Measurements from ENCODE around the gene TUBG1. TPM values are rescaled to one million over a fixed set of nuclear protein-coding genes. Genes with fewer than 3 reads are reported as not detected.

Gene TUBG1
- total RNA-seq, 1 experiment from 2014 or later = 140 TPM

- TF ChIP-seq NR3C1 (CRISPR knock-in tag; conservative IDR thresholded peaks at IDR 0.05; ENCODE audit: low read depth) (no peak), FOXK1 (CRISPR knock-in tag; IDR thresholded peaks at IDR 0.05) (0 out of 2 replicates have a peak, but pooled peaks have one; percentile 14), USF2 (CRISPR knock-in tag; IDR thresholded peaks at IDR 0.05) (no peak), ZMAT4 (CRISPR knock-in tag; IDR thresholded peaks at IDR 0.05) (no peak), CBFB (CRISPR knock-in tag; IDR thresholded peaks at IDR 0.05; ENCODE audit: low read depth) (no peak), TEAD4 (CRISPR knock-in tag; IDR thresholded peaks at IDR 0.05) (no peak), ZNF416 (CRISPR knock-in tag; IDR thresholded peaks at IDR 0.05) (no peak), SP1 (CRISPR knock-in tag; conservative IDR thresholded peaks at IDR 0.05) (no peak), NR1H2 (CRISPR knock-in tag; IDR thresholded peaks at IDR 0.05) (no peak), CREM (CRISPR knock-in tag; IDR thresholded peaks at IDR 0.05) (0 out of 2 replicates have a peak, but pooled peaks have one; percentile 27), TEAD1 (CRISPR knock-in tag; IDR thresholded peaks at IDR 0.05) (no peak), JUN (CRISPR knock-in tag; IDR thresholded peaks at IDR 0.05) (no peak)
- H3K4me1 Mint-ChIP-seq = peaks cover 22% of the 10 kb centered on the region
- peaks cover 25% of the 10 kb centered on the region for H3K36me3 Mint-ChIP-seq
- no peaks in the 10 kb centered on the region for H3K27me3 Mint-ChIP-seq (ENCODE audit: low read depth)
- H3K27ac Mint-ChIP-seq = peak overlapping the region; percentile 86
- ATAC-seq = no peak; the same call in 1 of the 2 replicates
- POLR2A ChIA-PET = interaction anchor here (0.6 kb wide), 1 partner anchor 83 kb away, joined by 3 read pairs; no protein-coding TSS in a partner anchor
- H3K4me3 Mint-ChIP-seq = peak overlapping the region; percentile 94
- H3K9me3 Mint-ChIP-seq = no peaks in the 10 kb centered on the region
- no peak for DNase-seq (ENCODE audit: low spot score)
- CTCF ChIA-PET = interaction anchor here (0.6 to 3.4 kb wide), 5 partner anchors 12 to 200 kb away, joined by 3 to 30 read pairs (median 4); partner anchors contain the start of gene PSMC3IP
Measured at GRCh38 chr17:42566215-42566882, 43.1 kb upstream of the TUBG1 start.

GRCh38 chr17:42566883-42567573, 42.5 kb upstream of the TUBG1 start, which contains the start of gene MLX:
TSS of gene MLX (plus strand) at chr17:42567100. CDS start at chr17:42567125, 25 bp downstream.
- Mint-ChIP-seq H3K9me3 (no peaks in the 10 kb centered on the region), H3K4me3 (peak within 1 kb of the TSS; percentile 94), H3K36me3 (peaks cover 32% of the 10 kb centered on the region), H3K27ac (peak within 1 kb of the TSS; percentile 92), H3K27me3 (ENCODE audit: low read depth) (no peaks in the 10 kb centered on the region), H3K4me1 (peaks cover 22% of the 10 kb centered on the region)
- ChIA-PET POLR2A (no interaction called here), CTCF (interaction anchor here (0.6 to 3.4 kb wide), 8 partner anchors 11 to 200 kb away, joined by 3 to 30 read pairs (median 4); partner anchors contain the start of gene PSMC3IP)
- ATAC-seq = peak; percentile 70
- DNase-seq (ENCODE audit: low spot score) = peak; percentile 92
- TF ChIP-seq AFF4 (CRISPR knock-in tag; IDR thresholded peaks at IDR 0.05; ENCODE audit: borderline replicate concordance) (no peak), ZNF317 (CRISPR knock-in tag; IDR thresholded peaks at IDR 0.05; ENCODE audit: borderline replicate concordance, low read depth) (no peak; the same call in 1 of the 2 replicates), MYBL2 (CRISPR knock-in tag; IDR thresholded peaks at IDR 0.05) (peak; percentile 56; the same call in 1 of the 2 replicates), ARID4B (CRISPR knock-in tag; IDR thresholded peaks at IDR 0.05; ENCODE audit: borderline replicate concordance) (peak; percentile 21; the same call in 1 of the 2 replicates), SP1 (CRISPR knock-in tag; conservative IDR thresholded peaks at IDR 0.05) (peak; percentile 89), GRHL2 (CRISPR knock-in tag; IDR thresholded peaks at IDR 0.05; ENCODE audit: insufficient replicate concordance, severe bottlenecking) (no peak), USF2 (CRISPR knock-in tag; IDR thresholded peaks at IDR 0.05) (peak; percentile 100), TEAD1 (CRISPR knock-in tag; IDR thresholded peaks at IDR 0.05) (no peak; the same call in 1 of the 2 replicates), ETV6 (CRISPR knock-in tag; IDR thresholded peaks at IDR 0.05) (peak; percentile 86), USF1 (CRISPR knock-in tag; IDR thresholded peaks at IDR 0.05) (peak; percentile 99), GABPB1 (CRISPR knock-in tag; IDR thresholded peaks at IDR 0.05) (peak; percentile 74; the same call in 1 of the 2 replicates)

All from WTC11 (cell line).